ENCODE data around the gene PPP2R5A. TPM values are rescaled to one million over a fixed set of nuclear protein-coding genes. Genes with fewer than 3 reads are reported as not detected.
"Not testable (repeated sequence)": the region's sequence is repeated elsewhere in the genome, so short reads cannot be mapped to it uniquely, and the experiment has no call there.

The PPP2R5A gene
- total RNA-seq, 1 donor from 2014 or later = 2.2 TPM

DNA sequence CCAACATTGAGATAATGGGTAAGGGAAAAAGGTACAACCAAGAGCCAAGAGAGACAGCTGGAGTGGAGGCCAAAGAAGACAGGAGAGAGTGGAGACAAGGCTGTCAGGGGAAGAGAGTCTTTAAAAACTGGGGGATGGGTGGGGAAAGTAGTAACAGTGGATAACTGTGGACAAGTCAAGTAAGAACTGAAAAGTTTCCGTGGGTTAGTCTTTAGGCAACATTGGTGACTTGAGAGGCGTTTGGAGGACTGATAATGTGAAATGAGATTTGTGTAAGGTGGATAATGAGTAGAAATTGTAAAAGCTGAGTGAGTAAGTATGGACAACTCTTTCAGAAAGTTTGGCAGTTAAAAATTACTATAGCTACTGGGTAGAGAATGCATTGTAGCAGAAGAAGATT is 10.4 kb downstream of the PPP2R5A start:
- H3K9me3 Mint-ChIP-seq (ENCODE audit: unreplicated experiment) = no peaks in the 10 kb centered on the region

DNA sequence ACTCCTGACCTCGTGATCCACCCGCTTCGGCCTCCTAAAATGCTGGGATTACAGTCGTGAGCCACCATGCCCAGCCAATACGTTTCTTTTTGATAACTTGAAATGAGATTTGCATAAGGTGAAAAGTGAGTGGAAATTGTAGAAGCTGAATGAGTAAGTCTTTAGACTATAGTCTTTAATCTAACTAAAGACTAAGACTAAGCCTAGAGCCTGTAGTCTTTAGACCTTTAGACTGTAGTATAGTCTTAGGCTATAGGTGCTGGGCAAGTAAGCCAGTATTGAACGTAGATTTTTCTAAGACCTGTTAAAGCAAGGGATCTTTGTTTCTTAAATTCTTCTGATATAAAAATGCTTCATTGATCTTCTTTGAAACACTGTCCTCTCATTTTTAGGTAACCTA is 12.1 kb downstream of the PPP2R5A start:
- Mint-ChIP-seq H3K27me3 (ENCODE audit: unreplicated experiment) (no peaks in the 10 kb centered on the region), H3K36me3 (ENCODE audit: unreplicated experiment) (no peaks in the 10 kb centered on the region), H3K4me1 (ENCODE audit: low read depth, unreplicated experiment) (no peaks in the 10 kb centered on the region), H3K4me3 (ENCODE audit: unreplicated experiment) (no peak overlapping the region), H3K27ac (ENCODE audit: unreplicated experiment) (no peak overlapping the region), H3K9me3 (ENCODE audit: unreplicated experiment) (no peaks in the 10 kb centered on the region)
- TF ChIP-seq, protein P1, sequence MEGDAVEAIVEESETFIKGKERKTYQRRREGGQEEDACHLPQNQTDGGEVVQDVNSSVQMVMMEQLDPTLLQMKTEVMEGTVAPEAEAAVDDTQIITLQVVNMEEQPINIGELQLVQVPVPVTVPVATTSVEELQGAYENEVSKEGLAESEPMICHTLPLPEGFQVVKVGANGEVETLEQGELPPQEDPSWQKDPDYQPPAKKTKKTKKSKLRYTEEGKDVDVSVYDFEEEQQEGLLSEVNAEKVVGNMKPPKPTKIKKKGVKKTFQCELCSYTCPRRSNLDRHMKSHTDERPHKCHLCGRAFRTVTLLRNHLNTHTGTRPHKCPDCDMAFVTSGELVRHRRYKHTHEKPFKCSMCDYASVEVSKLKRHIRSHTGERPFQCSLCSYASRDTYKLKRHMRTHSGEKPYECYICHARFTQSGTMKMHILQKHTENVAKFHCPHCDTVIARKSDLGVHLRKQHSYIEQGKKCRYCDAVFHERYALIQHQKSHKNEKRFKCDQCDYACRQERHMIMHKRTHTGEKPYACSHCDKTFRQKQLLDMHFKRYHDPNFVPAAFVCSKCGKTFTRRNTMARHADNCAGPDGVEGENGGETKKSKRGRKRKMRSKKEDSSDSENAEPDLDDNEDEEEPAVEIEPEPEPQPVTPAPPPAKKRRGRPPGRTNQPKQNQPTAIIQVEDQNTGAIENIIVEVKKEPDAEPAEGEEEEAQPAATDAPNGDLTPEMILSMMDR (IDR thresholded peaks at IDR 0.05; ENCODE audit: partially characterized antibody, unreplicated experiment) = no peak
- DNase-seq = no peak

More for the DNA sequence above, 10.4 kb downstream of the PPP2R5A start:
- no peak overlapping the region for H3K4me3 Mint-ChIP-seq (ENCODE audit: unreplicated experiment)
- TF ChIP-seq, protein P1 (IDR thresholded peaks at IDR 0.05; ENCODE audit: partially characterized antibody, unreplicated experiment) = no peak
- no peak for DNase-seq
- no peak overlapping the region for H3K27ac Mint-ChIP-seq (ENCODE audit: unreplicated experiment)
- no peaks in the 10 kb centered on the region for H3K27me3 Mint-ChIP-seq (ENCODE audit: unreplicated experiment)
- H3K4me1 Mint-ChIP-seq (ENCODE audit: low read depth, unreplicated experiment) = no peaks in the 10 kb centered on the region
- no peaks in the 10 kb centered on the region for H3K36me3 Mint-ChIP-seq (ENCODE audit: unreplicated experiment)

DNA sequence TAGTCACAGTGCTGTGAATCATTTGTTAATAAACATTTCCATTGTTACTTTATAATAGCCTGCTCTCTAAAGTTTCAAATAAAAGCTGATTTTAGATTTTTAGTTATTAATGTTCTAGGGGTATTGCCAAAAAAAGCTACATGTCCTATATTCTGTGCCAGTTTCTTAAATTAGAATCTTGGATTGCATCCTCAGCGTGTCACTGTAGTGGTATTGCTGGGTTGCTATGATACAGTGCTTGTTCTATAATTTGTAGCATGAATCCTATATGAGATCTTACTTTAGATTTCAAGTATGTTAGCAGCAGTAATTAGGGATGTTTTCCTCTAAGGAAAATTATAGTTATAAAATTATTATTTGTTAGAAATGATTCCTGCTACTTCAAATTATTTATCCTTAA is 16.4 kb downstream of the PPP2R5A start:
- Mint-ChIP-seq H3K4me1 (ENCODE audit: low read depth, unreplicated experiment) (no peaks in the 10 kb centered on the region), H3K4me3 (ENCODE audit: unreplicated experiment) (no peak overlapping the region), H3K9me3 (ENCODE audit: unreplicated experiment) (no peaks in the 10 kb centered on the region), H3K27me3 (ENCODE audit: unreplicated experiment) (peaks cover 2% of the 10 kb centered on the region), H3K36me3 (ENCODE audit: unreplicated experiment) (no peaks in the 10 kb centered on the region), H3K27ac (ENCODE audit: unreplicated experiment) (no peak overlapping the region)
- TF ChIP-seq, protein P1 (IDR thresholded peaks at IDR 0.05; ENCODE audit: partially characterized antibody, unreplicated experiment) = no peak
- DNase-seq = no peak

DNA sequence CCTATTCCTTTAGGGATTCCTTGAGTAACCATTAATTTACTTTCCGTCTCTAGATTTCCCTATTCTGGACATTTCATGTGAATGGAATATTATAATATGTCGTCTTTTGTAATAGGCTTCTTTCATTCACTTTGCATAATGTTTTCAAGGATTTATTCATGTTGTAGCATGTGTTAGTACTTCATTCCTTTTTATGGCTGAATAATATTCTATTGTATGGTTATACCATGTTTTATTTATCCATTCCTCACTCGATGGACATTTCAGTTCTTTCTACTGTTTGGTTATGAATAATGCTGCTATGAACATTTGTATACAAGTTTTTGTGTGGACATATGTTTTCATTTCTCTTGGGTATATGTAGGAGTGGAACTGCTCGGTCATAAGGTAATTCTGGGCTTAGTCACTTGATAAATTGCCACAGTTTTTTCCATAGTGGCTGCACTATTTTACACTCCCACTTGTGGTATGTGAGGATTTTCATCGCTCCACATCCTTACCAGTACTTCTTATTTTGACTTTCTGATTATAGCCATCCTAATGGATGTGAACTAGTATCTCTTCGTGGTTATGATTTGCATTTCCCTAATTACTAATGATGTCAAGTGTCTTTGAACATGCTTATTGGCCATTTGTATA is 17.7 kb downstream of the PPP2R5A start:
- H3K4me1 Mint-ChIP-seq (ENCODE audit: low read depth, unreplicated experiment) = no peaks in the 10 kb centered on the region
- H3K4me3 Mint-ChIP-seq (ENCODE audit: unreplicated experiment) = no peak overlapping the region
- no peaks in the 10 kb centered on the region for H3K9me3 Mint-ChIP-seq (ENCODE audit: unreplicated experiment)
- H3K27ac Mint-ChIP-seq (ENCODE audit: unreplicated experiment) = no peak overlapping the region
- TF ChIP-seq, protein P1 (IDR thresholded peaks at IDR 0.05; ENCODE audit: partially characterized antibody, unreplicated experiment) = no peak
- H3K27me3 Mint-ChIP-seq (ENCODE audit: unreplicated experiment) = peaks cover 2% of the 10 kb centered on the region
- no peak for DNase-seq
- H3K36me3 Mint-ChIP-seq (ENCODE audit: unreplicated experiment) = no peaks in the 10 kb centered on the region

DNA sequence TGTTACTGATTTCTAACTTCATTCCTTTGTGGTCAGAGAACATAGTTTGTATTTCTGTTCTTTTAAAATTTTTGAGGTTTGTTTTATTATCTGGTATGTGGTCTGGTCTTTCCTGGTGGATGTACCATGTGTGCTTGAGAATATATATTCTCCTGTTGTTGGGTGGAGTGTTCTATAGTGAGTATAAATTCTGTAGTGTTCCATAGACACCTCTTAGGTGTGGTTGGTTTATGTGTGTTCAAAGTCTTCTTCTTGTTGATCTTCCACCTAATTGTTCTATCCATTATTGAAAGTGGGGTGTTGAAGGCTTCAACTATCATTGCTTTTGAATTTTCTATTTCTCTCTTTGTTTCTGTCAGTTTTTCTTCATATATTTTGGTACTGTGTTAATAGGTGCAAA is 20.1 kb downstream of the PPP2R5A start:
- Mint-ChIP-seq H3K9me3 (ENCODE audit: unreplicated experiment) (no peaks in the 10 kb centered on the region), H3K4me3 (ENCODE audit: unreplicated experiment) (no peak overlapping the region), H3K27me3 (ENCODE audit: unreplicated experiment) (peaks cover 2% of the 10 kb centered on the region), H3K4me1 (ENCODE audit: low read depth, unreplicated experiment) (no peaks in the 10 kb centered on the region), H3K27ac (ENCODE audit: unreplicated experiment) (no peak overlapping the region), H3K36me3 (ENCODE audit: unreplicated experiment) (no peaks in the 10 kb centered on the region)
- TF ChIP-seq, protein P1 (IDR thresholded peaks at IDR 0.05; ENCODE audit: partially characterized antibody, unreplicated experiment) = no peak
- DNase-seq = no peak

DNA sequence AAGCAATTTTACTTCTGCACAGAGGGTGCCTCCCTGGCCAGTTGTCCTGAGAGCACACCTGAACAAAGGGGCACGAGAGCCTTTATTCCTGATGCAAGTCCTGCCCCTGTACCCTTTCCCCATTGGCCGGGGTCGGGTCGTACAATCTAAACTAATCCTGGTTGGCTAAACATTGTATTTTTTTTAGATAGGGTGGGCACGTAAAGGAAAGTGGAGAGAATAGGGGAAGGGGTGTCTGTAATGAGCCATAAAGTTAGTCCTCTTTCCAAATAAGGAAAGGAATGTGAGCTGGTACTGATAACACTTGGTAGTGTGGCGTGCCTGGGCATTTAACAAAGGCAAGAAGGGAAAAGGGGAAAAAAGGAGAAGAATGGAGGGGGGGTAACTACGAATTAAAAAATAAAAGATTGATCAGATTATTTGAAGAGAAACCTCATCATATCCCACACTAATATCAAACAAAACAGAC is 20.8 kb downstream of the PPP2R5A start:
- H3K4me3 Mint-ChIP-seq (ENCODE audit: unreplicated experiment); H3K27ac Mint-ChIP-seq (ENCODE audit: unreplicated experiment); DNase-seq; H3K27me3 Mint-ChIP-seq (ENCODE audit: unreplicated experiment); H3K9me3 Mint-ChIP-seq (ENCODE audit: unreplicated experiment); H3K36me3 Mint-ChIP-seq (ENCODE audit: unreplicated experiment); H3K4me1 Mint-ChIP-seq (ENCODE audit: low read depth, unreplicated experiment): not testable (repeated sequence)

All from glutamatergic neuron (in vitro differentiated cells).